Measurements from ENCODE around the gene SPPL2A. TPM values are rescaled to one million over a fixed set of nuclear protein-coding genes. Genes with fewer than 3 reads are reported as not detected.

The SPPL2A gene
- total and polyA plus RNA-seq, 9 of the 15 experiments (the other 6 are each of a cell fraction or from before 2014, with no cell fraction given) = 9.8 to 66.1 (median 38.0) TPM

DNA sequence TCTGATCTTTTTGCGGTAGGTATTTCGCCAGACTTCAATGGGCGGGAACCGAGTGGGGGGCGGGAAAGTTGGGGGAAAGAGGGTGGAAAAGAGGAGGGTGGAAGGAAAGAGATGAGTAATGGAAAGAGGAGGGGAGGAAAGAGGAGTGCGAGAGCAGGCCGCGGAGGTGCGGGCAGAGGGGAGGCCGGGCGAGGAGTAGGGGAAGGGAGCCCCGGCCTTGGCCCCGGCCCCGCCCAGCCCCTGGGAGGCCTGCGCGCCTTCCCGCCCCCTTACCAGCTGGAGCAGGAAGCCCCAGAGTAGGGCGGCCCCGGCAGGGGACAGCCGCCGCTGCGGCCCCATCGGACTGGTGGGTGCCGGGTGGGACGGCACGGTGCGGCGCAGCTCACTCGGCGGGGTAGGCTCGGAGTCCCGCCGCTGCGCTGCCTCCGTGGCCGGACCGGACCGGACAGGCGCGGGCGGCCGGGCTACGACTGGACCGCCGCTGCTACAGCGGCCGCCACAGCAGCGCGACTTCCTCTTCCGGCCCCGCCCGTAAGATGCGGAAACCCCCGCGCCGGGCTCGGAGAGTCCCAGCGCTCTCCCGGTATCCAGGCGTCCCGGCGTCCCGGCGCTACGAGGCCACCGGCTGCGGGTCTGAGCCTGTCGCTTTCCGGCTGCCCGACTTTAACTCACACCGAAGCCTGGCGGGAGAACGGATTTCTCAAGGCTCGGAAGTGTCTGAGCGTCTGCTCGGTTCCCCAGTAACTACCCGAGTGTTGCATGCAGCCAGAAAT lies at the start of gene SPPL2A (continued):
- TF ChIP-seq, protein P1, sequence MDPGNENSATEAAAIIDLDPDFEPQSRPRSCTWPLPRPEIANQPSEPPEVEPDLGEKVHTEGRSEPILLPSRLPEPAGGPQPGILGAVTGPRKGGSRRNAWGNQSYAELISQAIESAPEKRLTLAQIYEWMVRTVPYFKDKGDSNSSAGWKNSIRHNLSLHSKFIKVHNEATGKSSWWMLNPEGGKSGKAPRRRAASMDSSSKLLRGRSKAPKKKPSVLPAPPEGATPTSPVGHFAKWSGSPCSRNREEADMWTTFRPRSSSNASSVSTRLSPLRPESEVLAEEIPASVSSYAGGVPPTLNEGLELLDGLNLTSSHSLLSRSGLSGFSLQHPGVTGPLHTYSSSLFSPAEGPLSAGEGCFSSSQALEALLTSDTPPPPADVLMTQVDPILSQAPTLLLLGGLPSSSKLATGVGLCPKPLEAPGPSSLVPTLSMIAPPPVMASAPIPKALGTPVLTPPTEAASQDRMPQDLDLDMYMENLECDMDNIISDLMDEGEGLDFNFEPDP (CRISPR knock-in tag; IDR thresholded peaks at IDR 0.05) = no peak
- TF ChIP-seq, protein P2, sequence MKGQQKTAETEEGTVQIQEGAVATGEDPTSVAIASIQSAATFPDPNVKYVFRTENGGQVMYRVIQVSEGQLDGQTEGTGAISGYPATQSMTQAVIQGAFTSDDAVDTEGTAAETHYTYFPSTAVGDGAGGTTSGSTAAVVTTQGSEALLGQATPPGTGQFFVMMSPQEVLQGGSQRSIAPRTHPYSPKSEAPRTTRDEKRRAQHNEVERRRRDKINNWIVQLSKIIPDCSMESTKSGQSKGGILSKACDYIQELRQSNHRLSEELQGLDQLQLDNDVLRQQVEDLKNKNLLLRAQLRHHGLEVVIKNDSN (CRISPR knock-in tag; IDR thresholded peaks at IDR 0.05) = no peak
- TF ChIP-seq PURB (CRISPR knock-in tag; IDR thresholded peaks at IDR 0.05; ENCODE audit: low read depth) (no peak), BCOR (IDR thresholded peaks at IDR 0.05) (peak; percentile 58), ZBTB1 (CRISPR knock-in tag; IDR thresholded peaks at IDR 0.05; ENCODE audit: borderline replicate concordance, low read depth) (no peak), JUND (IDR thresholded peaks at IDR 0.05; ENCODE audit: borderline replicate concordance, low read depth, low read length) (peak; percentile 82), JUND (tag; IDR thresholded peaks at IDR 0.05; ENCODE audit: borderline replicate concordance, low read depth, low read length) (peak; percentile 19; the same call in 1 of the 3 replicates), ZNF699 (CRISPR knock-in tag; IDR thresholded peaks at IDR 0.05; ENCODE audit: insufficient replicate concordance) (no peak), ZNF146 (CRISPR knock-in tag; IDR thresholded peaks at IDR 0.05; ENCODE audit: unreplicated experiment) (no peak), PHF8 (IDR thresholded peaks at IDR 0.05; ENCODE audit: borderline replicate concordance, low read length) (peak; percentile 98), ARID1B (IDR thresholded peaks at IDR 0.05) (peak; percentile 75), SRSF3 (IDR thresholded peaks at IDR 0.05; ENCODE audit: insufficient read depth, low read length) (no peak), PCBP2 (IDR thresholded peaks at IDR 0.05; ENCODE audit: low read depth, low read length, poor library complexity, severe bottlenecking) (no peak)
- TF ChIP-seq, protein P3, sequence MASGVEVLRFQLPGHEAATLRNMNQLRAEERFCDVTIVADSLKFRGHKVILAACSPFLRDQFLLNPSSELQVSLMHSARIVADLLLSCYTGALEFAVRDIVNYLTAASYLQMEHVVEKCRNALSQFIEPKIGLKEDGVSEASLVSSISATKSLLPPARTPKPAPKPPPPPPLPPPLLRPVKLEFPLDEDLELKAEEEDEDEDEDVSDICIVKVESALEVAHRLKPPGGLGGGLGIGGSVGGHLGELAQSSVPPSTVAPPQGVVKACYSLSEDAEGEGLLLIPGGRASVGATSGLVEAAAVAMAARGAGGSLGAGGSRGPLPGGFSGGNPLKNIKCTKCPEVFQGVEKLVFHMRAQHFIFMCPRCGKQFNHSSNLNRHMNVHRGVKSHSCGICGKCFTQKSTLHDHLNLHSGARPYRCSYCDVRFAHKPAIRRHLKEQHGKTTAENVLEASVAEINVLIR (CRISPR knock-in tag; IDR thresholded peaks at IDR 0.05) = no peak
- TF ChIP-seq, protein P4, sequence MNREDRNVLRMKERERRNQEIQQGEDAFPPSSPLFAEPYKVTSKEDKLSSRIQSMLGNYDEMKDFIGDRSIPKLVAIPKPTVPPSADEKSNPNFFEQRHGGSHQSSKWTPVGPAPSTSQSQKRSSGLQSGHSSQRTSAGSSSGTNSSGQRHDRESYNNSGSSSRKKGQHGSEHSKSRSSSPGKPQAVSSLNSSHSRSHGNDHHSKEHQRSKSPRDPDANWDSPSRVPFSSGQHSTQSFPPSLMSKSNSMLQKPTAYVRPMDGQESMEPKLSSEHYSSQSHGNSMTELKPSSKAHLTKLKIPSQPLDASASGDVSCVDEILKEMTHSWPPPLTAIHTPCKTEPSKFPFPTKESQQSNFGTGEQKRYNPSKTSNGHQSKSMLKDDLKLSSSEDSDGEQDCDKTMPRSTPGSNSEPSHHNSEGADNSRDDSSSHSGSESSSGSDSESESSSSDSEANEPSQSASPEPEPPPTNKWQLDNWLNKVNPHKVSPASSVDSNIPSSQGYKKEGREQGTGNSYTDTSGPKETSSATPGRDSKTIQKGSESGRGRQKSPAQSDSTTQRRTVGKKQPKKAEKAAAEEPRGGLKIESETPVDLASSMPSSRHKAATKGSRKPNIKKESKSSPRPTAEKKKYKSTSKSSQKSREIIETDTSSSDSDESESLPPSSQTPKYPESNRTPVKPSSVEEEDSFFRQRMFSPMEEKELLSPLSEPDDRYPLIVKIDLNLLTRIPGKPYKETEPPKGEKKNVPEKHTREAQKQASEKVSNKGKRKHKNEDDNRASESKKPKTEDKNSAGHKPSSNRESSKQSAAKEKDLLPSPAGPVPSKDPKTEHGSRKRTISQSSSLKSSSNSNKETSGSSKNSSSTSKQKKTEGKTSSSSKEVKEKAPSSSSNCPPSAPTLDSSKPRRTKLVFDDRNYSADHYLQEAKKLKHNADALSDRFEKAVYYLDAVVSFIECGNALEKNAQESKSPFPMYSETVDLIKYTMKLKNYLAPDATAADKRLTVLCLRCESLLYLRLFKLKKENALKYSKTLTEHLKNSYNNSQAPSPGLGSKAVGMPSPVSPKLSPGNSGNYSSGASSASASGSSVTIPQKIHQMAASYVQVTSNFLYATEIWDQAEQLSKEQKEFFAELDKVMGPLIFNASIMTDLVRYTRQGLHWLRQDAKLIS (CRISPR knock-in tag; IDR thresholded peaks at IDR 0.05) = 0 out of 2 replicates have a peak, but pooled peaks have one; percentile 45
- TF ChIP-seq, protein P5, sequence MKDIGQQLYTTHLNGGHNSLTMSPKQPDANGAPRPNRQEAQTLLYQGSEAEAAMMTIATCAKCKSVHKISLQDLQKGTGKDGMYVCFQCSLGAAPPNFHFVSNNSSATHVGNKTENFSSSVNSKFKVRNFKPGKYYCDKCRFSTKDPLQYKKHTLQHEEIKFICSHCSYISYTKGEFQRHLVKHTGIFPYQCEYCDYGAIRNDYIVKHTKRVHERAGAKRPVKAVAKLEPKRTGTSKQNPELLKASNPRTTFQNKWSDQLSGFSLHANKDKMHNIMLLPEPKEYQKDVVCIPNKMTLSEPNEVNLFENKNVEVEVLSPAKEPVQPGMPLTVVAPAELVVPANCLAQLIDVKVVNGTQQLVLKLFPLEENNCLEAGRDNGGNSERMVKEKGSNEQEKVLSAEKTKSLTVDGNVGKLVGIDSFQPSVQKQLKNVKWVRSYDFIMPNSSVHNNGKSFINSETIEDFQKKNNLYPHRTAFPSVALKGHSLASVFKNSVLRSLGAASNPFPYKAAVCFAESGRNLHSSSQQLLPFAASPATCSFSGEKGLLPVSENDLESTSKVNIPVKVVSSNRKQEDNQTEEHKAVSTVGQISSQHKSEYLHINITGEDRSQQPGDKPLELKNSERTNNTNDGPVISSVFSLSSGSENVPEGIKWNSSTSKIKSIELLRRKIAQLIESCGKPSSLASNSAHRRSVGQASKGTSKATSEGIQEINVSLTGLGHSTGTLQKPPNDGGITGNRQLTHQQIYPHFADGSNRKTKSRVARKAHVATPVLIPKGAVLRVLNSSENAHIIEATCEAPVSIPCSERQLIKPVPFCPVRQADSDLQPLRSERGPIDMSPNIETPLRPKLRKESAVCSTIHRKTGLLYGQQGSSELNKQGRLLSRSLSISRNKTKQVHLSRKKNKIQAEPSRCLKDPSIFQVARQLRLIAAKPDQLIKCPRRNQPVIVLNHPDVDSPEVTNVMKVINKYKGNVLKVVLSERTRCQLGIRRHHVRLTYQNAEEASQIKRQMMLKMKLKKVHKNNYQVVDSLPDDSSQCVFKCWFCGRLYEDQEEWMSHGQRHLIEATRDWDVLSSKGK (CRISPR knock-in tag; IDR thresholded peaks at IDR 0.05) = no peak
